ENCODE data around the gene PTGER2. TPM values are rescaled to one million over a fixed set of nuclear protein-coding genes. Genes with fewer than 3 reads are reported as not detected.

Gene PTGER2
- total RNA-seq, 2 experiments from 2014 or later, result 20.8 to 23.3 TPM

GRCh38 chr14:52318062-52318461 is 4.0 kb downstream of the PTGER2 start:
- H3K27ac Mint-ChIP-seq, result peak overlapping the region; percentile 70
- H3K4me1 Mint-ChIP-seq, result peaks cover 50% of the 10 kb centered on the region
- H3K4me3 Mint-ChIP-seq, result peak overlapping the region; percentile 98
- peaks cover 20% of the 10 kb centered on the region for H3K9me3 Mint-ChIP-seq
- peaks cover 12% of the 10 kb centered on the region for H3K27me3 Mint-ChIP-seq
- DNase-seq, result no peak
- peaks cover 68% of the 10 kb centered on the region for H3K36me3 Mint-ChIP-seq

GRCh38 chr14:52318826-52319645 is 4.9 kb downstream of the PTGER2 start:
- peaks cover 78% of the 10 kb centered on the region for H3K36me3 Mint-ChIP-seq
- peaks cover 50% of the 10 kb centered on the region for H3K4me1 Mint-ChIP-seq
- peaks cover 8% of the 10 kb centered on the region for H3K27me3 Mint-ChIP-seq
- DNase-seq, result no peak
- peak overlapping the region; percentile 65 for H3K27ac Mint-ChIP-seq
- peak overlapping the region; percentile 60 for H3K4me3 Mint-ChIP-seq
- peaks cover 27% of the 10 kb centered on the region for H3K9me3 Mint-ChIP-seq

GRCh38 chr14:52319919-52320318 is 5.8 kb downstream of the PTGER2 start:
- H3K36me3 Mint-ChIP-seq, result peaks cover 87% of the 10 kb centered on the region
- no peak overlapping the region for H3K27ac Mint-ChIP-seq
- H3K4me3 Mint-ChIP-seq, result no peak overlapping the region
- peaks cover 56% of the 10 kb centered on the region for H3K4me1 Mint-ChIP-seq
- peaks cover 33% of the 10 kb centered on the region for H3K9me3 Mint-ChIP-seq
- H3K27me3 Mint-ChIP-seq, result peaks cover 6% of the 10 kb centered on the region
- no peak for DNase-seq

- H3K27ac Mint-ChIP-seq, result peak overlapping the region; percentile 86
- no peaks in the 10 kb centered on the region for H3K27me3 Mint-ChIP-seq
- peaks cover 53% of the 10 kb centered on the region for H3K4me1 Mint-ChIP-seq
- peaks cover 40% of the 10 kb centered on the region for H3K9me3 Mint-ChIP-seq
- H3K4me3 Mint-ChIP-seq, result peak overlapping the region; percentile 18
- peak; percentile 42 for DNase-seq
- peaks cover 86% of the 10 kb centered on the region for H3K36me3 Mint-ChIP-seq
Measured at GRCh38 chr14:52325126-52325525, 11.0 kb downstream of the PTGER2 start.

- Mint-ChIP-seq H3K4me3 (peak overlapping the region; percentile 4), H3K36me3 (peaks cover 84% of the 10 kb centered on the region), H3K9me3 (peaks cover 38% of the 10 kb centered on the region), H3K27me3 (no peaks in the 10 kb centered on the region), H3K4me1 (peaks cover 57% of the 10 kb centered on the region), H3K27ac (peak overlapping the region; percentile 86)
- no peak for DNase-seq
Measured at GRCh38 chr14:52325630-52326029, 11.5 kb downstream of the PTGER2 start.

- Mint-ChIP-seq H3K36me3 (peaks cover 76% of the 10 kb centered on the region), H3K4me3 (no peak overlapping the region), H3K27me3 (no peaks in the 10 kb centered on the region), H3K9me3 (peaks cover 27% of the 10 kb centered on the region), H3K4me1 (peaks cover 57% of the 10 kb centered on the region), H3K27ac (peak overlapping the region; percentile 61)
- DNase-seq, result no peak
Measured at GRCh38 chr14:52327374-52328226, 13.5 kb downstream of the PTGER2 start.

GRCh38 chr14:52328276-52328675 is 14.2 kb downstream of the PTGER2 start:
- peak overlapping the region; percentile 61 for H3K27ac Mint-ChIP-seq
- no peak for DNase-seq
- H3K4me1 Mint-ChIP-seq, result peaks cover 57% of the 10 kb centered on the region
- peaks cover 69% of the 10 kb centered on the region for H3K36me3 Mint-ChIP-seq
- no peak overlapping the region for H3K4me3 Mint-ChIP-seq
- peaks cover 20% of the 10 kb centered on the region for H3K9me3 Mint-ChIP-seq
- no peaks in the 10 kb centered on the region for H3K27me3 Mint-ChIP-seq

- peaks cover 54% of the 10 kb centered on the region for H3K36me3 Mint-ChIP-seq
- peaks cover 48% of the 10 kb centered on the region for H3K4me1 Mint-ChIP-seq
- H3K4me3 Mint-ChIP-seq, result no peak overlapping the region
- H3K27me3 Mint-ChIP-seq, result no peaks in the 10 kb centered on the region
- H3K27ac Mint-ChIP-seq, result peak overlapping the region; percentile 52
- DNase-seq, result no peak
- peaks cover 10% of the 10 kb centered on the region for H3K9me3 Mint-ChIP-seq
Measured at GRCh38 chr14:52329678-52330369, 15.7 kb downstream of the PTGER2 start.

- Mint-ChIP-seq H3K4me1 (peaks cover 29% of the 10 kb centered on the region), H3K9me3 (peaks cover 2% of the 10 kb centered on the region), H3K27me3 (no peaks in the 10 kb centered on the region), H3K4me3 (no peak overlapping the region), H3K27ac (no peak overlapping the region), H3K36me3 (peaks cover 33% of the 10 kb centered on the region)
- DNase-seq, result no peak
Measured at GRCh38 chr14:52332269-52332668, 18.2 kb downstream of the PTGER2 start.

GRCh38 chr14:52333108-52333507 is 19.0 kb downstream of the PTGER2 start:
- Mint-ChIP-seq H3K9me3 (no peaks in the 10 kb centered on the region), H3K36me3 (peaks cover 24% of the 10 kb centered on the region), H3K27ac (no peak overlapping the region), H3K27me3 (no peaks in the 10 kb centered on the region), H3K4me3 (no peak overlapping the region), H3K4me1 (peaks cover 22% of the 10 kb centered on the region)
- DNase-seq, result no peak

- no peak for DNase-seq
- Mint-ChIP-seq H3K9me3 (no peaks in the 10 kb centered on the region), H3K4me1 (peaks cover 24% of the 10 kb centered on the region), H3K4me3 (no peak overlapping the region), H3K36me3 (peaks cover 24% of the 10 kb centered on the region), H3K27me3 (no peaks in the 10 kb centered on the region), H3K27ac (no peak overlapping the region)
Measured at GRCh38 chr14:52333823-52334657, 19.9 kb downstream of the PTGER2 start.

GRCh38 chr14:52336241-52336640 is 22.1 kb downstream of the PTGER2 start:
- H3K27ac Mint-ChIP-seq, result no peak overlapping the region
- DNase-seq, result no peak
- no peaks in the 10 kb centered on the region for H3K9me3 Mint-ChIP-seq
- no peak overlapping the region for H3K4me3 Mint-ChIP-seq
- peaks cover 12% of the 10 kb centered on the region for H3K4me1 Mint-ChIP-seq
- H3K36me3 Mint-ChIP-seq, result peaks cover 7% of the 10 kb centered on the region
- H3K27me3 Mint-ChIP-seq, result no peaks in the 10 kb centered on the region

- H3K4me3 Mint-ChIP-seq, result no peak overlapping the region
- H3K4me1 Mint-ChIP-seq, result peaks cover 12% of the 10 kb centered on the region
- DNase-seq, result no peak
- no peak overlapping the region for H3K27ac Mint-ChIP-seq
- H3K36me3 Mint-ChIP-seq, result no peaks in the 10 kb centered on the region
- H3K27me3 Mint-ChIP-seq, result no peaks in the 10 kb centered on the region
- no peaks in the 10 kb centered on the region for H3K9me3 Mint-ChIP-seq
Measured at GRCh38 chr14:52338051-52338681, 24.1 kb downstream of the PTGER2 start.

- Mint-ChIP-seq H3K4me3 (no peak overlapping the region), H3K27ac (no peak overlapping the region), H3K36me3 (no peaks in the 10 kb centered on the region), H3K27me3 (no peaks in the 10 kb centered on the region), H3K9me3 (no peaks in the 10 kb centered on the region), H3K4me1 (peaks cover 7% of the 10 kb centered on the region)
- DNase-seq, result no peak
Measured at GRCh38 chr14:52339262-52339661, 25.1 kb downstream of the PTGER2 start.
